Measurements from ENCODE around the gene UBXN7. TPM values are rescaled to one million over a fixed set of nuclear protein-coding genes. Genes with fewer than 3 reads are reported as not detected.
"Not testable (repeated sequence)": the region's sequence is repeated elsewhere in the genome, so short reads cannot be mapped to it uniquely, and the experiment has no call there.

UBXN7 gene
- total RNA-seq, 1 donor, result 21.0 TPM

DNA sequence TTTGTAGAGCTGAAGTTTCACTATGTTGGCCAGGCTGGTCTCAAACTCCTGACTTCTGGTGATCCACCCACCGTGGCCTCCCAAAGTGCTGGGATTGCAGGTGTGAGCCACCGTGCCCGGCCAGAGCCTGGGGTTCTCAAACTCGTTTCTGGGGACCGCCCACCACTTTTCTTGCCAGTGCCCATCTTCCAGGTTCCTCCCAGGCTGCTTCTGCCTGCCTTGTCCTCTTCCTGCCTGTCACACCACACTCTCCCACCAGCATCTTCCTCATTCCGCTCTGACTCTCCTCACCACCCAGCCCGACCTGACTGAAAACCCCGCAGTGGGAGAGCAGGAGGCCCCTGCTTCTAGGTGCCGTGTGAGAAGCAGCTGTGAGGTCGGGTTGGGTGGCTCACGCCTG lies 111.1 kb downstream of the UBXN7 start:
- H3K9me3 ChIP-seq (ENCODE audit: low read depth, low read length), result no peaks in the 10 kb centered on the region
- peaks cover 5% of the 10 kb centered on the region for H3K4me1 ChIP-seq (ENCODE audit: insufficient read depth, low read length)
- no peak overlapping the region for H3K27ac ChIP-seq (ENCODE audit: low read depth, low read length)
- H3K79me2 ChIP-seq (ENCODE audit: insufficient read depth, low read length), result peaks cover 3% of the 10 kb centered on the region
- no peaks in the 10 kb centered on the region for H3K36me3 ChIP-seq (ENCODE audit: insufficient read depth, low read length)
- no peak for DNase-seq (ENCODE audit: insufficient read length, low spot score, missing footprints)
- H3K4me2 ChIP-seq (ENCODE audit: insufficient read depth, low read length), result no peak overlapping the region
- no peak overlapping the region for H3K4me3 ChIP-seq (ENCODE audit: insufficient read depth, low read length)
- no peaks in the 10 kb centered on the region for H4K20me1 ChIP-seq (ENCODE audit: insufficient read depth, low read length)
- no peak overlapping the region for H2AFZ ChIP-seq (ENCODE audit: low read length)
- TF ChIP-seq, protein P1, sequence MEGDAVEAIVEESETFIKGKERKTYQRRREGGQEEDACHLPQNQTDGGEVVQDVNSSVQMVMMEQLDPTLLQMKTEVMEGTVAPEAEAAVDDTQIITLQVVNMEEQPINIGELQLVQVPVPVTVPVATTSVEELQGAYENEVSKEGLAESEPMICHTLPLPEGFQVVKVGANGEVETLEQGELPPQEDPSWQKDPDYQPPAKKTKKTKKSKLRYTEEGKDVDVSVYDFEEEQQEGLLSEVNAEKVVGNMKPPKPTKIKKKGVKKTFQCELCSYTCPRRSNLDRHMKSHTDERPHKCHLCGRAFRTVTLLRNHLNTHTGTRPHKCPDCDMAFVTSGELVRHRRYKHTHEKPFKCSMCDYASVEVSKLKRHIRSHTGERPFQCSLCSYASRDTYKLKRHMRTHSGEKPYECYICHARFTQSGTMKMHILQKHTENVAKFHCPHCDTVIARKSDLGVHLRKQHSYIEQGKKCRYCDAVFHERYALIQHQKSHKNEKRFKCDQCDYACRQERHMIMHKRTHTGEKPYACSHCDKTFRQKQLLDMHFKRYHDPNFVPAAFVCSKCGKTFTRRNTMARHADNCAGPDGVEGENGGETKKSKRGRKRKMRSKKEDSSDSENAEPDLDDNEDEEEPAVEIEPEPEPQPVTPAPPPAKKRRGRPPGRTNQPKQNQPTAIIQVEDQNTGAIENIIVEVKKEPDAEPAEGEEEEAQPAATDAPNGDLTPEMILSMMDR (IDR thresholded peaks at IDR 0.05; ENCODE audit: extremely low read depth, low read depth, low read length), result no peak
- H3K27me3 ChIP-seq (ENCODE audit: insufficient read depth, low read length), result no peaks in the 10 kb centered on the region

DNA sequence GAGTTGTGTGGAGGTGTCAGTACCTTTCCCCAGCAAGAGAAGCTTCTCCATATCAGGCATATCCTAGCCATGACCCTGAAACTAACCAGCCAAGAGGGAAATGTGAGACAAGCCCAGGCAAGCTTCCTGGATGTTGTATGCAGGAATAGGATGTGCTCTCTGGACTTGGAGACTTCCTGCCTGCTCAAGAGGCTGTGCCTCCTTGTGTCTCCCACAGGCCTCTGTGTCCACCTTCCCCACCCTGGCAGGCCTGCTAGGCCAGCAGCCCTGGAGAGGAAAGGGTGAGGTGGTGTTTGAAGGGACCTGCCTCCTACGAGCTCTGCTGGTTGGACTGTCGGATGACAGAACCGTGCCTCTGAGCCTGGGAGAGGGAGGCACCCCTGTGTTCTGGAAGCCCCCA lies 112.1 kb downstream of the UBXN7 start:
- H3K36me3 ChIP-seq (ENCODE audit: insufficient read depth, low read length), result no peaks in the 10 kb centered on the region
- no peak overlapping the region for H2AFZ ChIP-seq (ENCODE audit: low read length)
- H3K79me2 ChIP-seq (ENCODE audit: insufficient read depth, low read length), result peaks cover 3% of the 10 kb centered on the region
- no peak overlapping the region for H3K27ac ChIP-seq (ENCODE audit: low read depth, low read length)
- no peak overlapping the region for H3K4me2 ChIP-seq (ENCODE audit: insufficient read depth, low read length)
- H3K4me1 ChIP-seq (ENCODE audit: insufficient read depth, low read length), result peaks cover 5% of the 10 kb centered on the region
- TF ChIP-seq, protein P1 (IDR thresholded peaks at IDR 0.05; ENCODE audit: extremely low read depth, low read depth, low read length), result no peak
- DNase-seq (ENCODE audit: insufficient read length, low spot score, missing footprints), result no peak
- no peaks in the 10 kb centered on the region for H3K9me3 ChIP-seq (ENCODE audit: low read depth, low read length)
- no peak overlapping the region for H3K4me3 ChIP-seq (ENCODE audit: insufficient read depth, low read length)
- H3K27me3 ChIP-seq (ENCODE audit: insufficient read depth, low read length), result no peaks in the 10 kb centered on the region
- H4K20me1 ChIP-seq (ENCODE audit: insufficient read depth, low read length), result no peaks in the 10 kb centered on the region

DNA sequence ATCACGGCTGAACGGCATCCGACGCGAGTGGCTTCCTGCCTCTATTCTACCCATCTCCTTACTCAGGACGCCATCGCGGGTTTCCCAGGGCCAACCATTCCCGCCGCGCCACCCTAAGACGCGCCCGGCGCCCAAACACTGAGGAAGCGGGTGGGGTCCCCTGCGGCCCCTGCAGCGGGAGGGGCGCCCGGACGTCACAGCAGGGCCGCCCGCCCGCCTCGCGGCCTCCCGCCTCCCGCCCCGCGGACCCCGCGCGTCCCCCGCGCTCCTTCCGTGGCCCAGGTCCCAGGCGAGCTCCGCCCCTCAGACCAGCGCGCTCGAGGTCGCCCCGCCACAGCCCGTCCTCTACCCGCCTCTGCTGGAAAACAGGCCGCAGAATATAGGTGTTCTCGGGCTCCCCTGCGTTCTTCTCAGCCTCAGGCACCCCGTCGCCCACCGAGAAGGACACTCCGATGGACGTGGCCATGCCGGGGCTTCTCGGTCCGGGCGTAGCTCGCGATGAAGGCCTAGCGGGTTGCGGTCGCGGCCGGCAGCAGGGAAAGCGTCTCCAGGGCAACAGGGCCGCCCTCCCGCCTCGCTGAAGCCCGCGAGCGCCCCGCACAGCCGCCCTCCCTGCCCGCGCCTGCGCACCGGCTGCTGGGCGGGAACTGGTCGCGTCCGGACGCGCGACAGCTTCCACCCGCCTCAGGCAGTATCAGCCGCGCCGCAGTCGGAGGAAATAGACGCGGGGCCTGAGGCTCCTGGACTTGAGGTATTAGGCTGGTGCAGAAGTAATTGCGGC lies 114.3 kb downstream of the UBXN7 start, which contains the start of gene DYNLT2B:
DYNLT2B (minus strand) TSS at position 554 of the 781 bp plus-strand sequence; CDS start at position 466, 88 bp downstream.
- peaks cover 5% of the 10 kb centered on the region for H3K4me1 ChIP-seq (ENCODE audit: insufficient read depth, low read length)
- H3K79me2 ChIP-seq (ENCODE audit: insufficient read depth, low read length), result peaks cover 3% of the 10 kb centered on the region
- no peaks in the 10 kb centered on the region for H3K9me3 ChIP-seq (ENCODE audit: low read depth, low read length)
- peak within 1 kb of the TSS; percentile 85 for H3K27ac ChIP-seq (ENCODE audit: low read depth, low read length)
- DNase-seq (ENCODE audit: insufficient read length, low spot score, missing footprints), result peak; percentile 100
- H3K4me2 ChIP-seq (ENCODE audit: insufficient read depth, low read length), result peak within 1 kb of the TSS; percentile 85
- H4K20me1 ChIP-seq (ENCODE audit: insufficient read depth, low read length), result no peaks in the 10 kb centered on the region
- peak within 1 kb of the TSS; percentile 98 for H3K4me3 ChIP-seq (ENCODE audit: insufficient read depth, low read length)
- H2AFZ ChIP-seq (ENCODE audit: low read length), result peak within 1 kb of the TSS; percentile 100
- TF ChIP-seq, protein P1 (IDR thresholded peaks at IDR 0.05; ENCODE audit: extremely low read depth, low read depth, low read length), result no peak
- no peaks in the 10 kb centered on the region for H3K36me3 ChIP-seq (ENCODE audit: insufficient read depth, low read length)
- no peaks in the 10 kb centered on the region for H3K27me3 ChIP-seq (ENCODE audit: insufficient read depth, low read length)

DNA sequence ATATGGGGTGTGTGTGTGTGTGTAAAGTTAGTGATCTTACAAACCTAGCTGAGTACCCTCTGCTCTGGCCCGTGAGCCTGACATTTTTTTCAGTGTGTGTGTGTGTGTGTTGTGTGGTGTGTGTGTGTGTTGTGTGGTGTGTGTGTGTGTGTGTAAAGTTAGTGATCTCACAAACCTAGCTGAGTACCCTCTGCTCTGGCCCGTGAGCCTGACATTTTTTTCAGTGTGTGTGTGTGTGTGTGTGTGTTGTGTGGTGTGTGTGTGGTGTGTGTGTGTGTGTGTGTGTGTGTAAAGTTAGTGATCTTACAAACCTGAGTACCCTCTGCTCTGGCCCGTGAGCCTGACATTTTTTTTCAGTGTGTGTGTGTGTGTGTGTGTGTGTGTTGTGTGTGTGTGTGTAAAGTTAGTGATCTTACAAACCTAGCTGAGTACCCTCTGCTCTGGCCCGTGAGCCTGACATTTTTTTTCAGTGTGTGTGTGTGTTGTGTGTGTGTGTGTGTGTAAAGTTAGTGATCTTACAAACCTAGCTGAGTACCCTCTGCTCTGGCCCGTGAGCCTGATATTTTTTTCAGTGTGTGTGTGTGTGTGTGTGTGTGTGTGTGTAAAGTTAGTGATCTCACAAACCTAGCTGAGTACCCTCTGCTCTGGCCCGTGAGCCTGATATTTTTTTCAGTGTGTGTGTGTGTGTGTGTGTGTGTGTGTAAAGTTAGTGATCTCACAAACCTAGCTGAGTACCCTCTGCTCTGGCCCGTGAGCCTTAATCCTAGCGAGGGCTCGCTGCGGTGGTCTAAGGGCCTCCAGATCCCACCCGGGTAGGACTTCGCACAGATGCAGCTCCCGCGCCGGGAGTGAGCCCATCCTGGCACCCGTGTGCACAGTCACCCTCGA lies 115.2 kb downstream of the UBXN7 start:
- DNase-seq (ENCODE audit: insufficient read length, low spot score, missing footprints), result not testable (repeated sequence)
- H3K27ac ChIP-seq (ENCODE audit: low read depth, low read length), result peak overlapping the region; percentile 85

More for the DNA sequence above, 115.2 kb downstream of the UBXN7 start:
- Histone ChIP-seq H3K4me2 (ENCODE audit: insufficient read depth, low read length) (peak overlapping the region; percentile 85), H3K4me3 (ENCODE audit: insufficient read depth, low read length) (peak overlapping the region; percentile 98), H2AFZ (ENCODE audit: low read length) (peak overlapping the region; percentile 100)
- H3K4me1 ChIP-seq (ENCODE audit: insufficient read depth, low read length); H3K27me3 ChIP-seq (ENCODE audit: insufficient read depth, low read length); H3K36me3 ChIP-seq (ENCODE audit: insufficient read depth, low read length); H3K79me2 ChIP-seq (ENCODE audit: insufficient read depth, low read length); H3K9me3 ChIP-seq (ENCODE audit: low read depth, low read length); H4K20me1 ChIP-seq (ENCODE audit: insufficient read depth, low read length): not testable (repeated sequence)

Measured in osteoblast (primary cell).